H7 (cell line): ENCODE data around the gene COPZ2. TPM values are rescaled to one million over a fixed set of nuclear protein-coding genes. Genes with fewer than 3 reads are reported as not detected.
"Not testable (repeated sequence)": the region's sequence is repeated elsewhere in the genome, so short reads cannot be mapped to it uniquely, and the experiment has no call there.

Source experiments
- DNase-seq: peaks from one replicate; pipeline ENCODE4 v3.0.0; 2012
- H3K27me3 ChIP-seq: 2 replicates; pipeline ENCODE4 v1.6.0; 2011; ENCODE audit warnings: mild to moderate bottlenecking, low read length; ENCODE audit not compliant: control insufficient read depth, insufficient read depth
- H3K36me3 ChIP-seq: replicated peaks from 2 replicates; pipeline ENCODE4 v1.5.1; 2011; ENCODE audit warnings: low read length; ENCODE audit not compliant: control insufficient read depth, insufficient read depth
- H3K4me3 ChIP-seq: 2 replicates; pipeline ENCODE4 v1.5.1; 2011; ENCODE audit warnings: low read depth, mild to moderate bottlenecking, control low read depth, low read length, moderate library complexity; ENCODE audit not compliant: insufficient read depth
- total RNA-seq: library from RNA; depleted of rRNA; stranded (reverse); fragments of >200 nt; shearing (Covaris generic); gene quantifications from 2 replicates; pipeline ENCODE4 v1.2.3, GENCODE V29; 2014

Gene COPZ2
- total RNA-seq, 1 experiment from 2014 or later: not detected

GRCh38 chr17:48051283-48051682, 13.7 kb upstream of the COPZ2 start:
- DNase-seq: no peak
- Histone ChIP-seq H3K36me3 (peaks cover 19% of the 10 kb centered on the region), H3K4me3 (no peak overlapping the region), H3K27me3 (no peaks in the 10 kb centered on the region)

- DNase-seq: peak; percentile 91
- H3K36me3 ChIP-seq: peaks cover 17% of the 10 kb centered on the region
- H3K27me3 ChIP-seq: no peaks in the 10 kb centered on the region
- peak overlapping the region; percentile 94 for H3K4me3 ChIP-seq
These were observed 11.0 kb upstream of the COPZ2 start for GRCh38 chr17:48048384-48049126.

- peak; percentile 98 for DNase-seq
- Histone ChIP-seq H3K36me3 (peaks cover 17% of the 10 kb centered on the region), H3K27me3 (no peaks in the 10 kb centered on the region), H3K4me3 (peak within 1 kb of the TSS; percentile 94)
These were observed 10.3 kb upstream of the COPZ2 start, which contains the start of gene NFE2L1 for GRCh38 chr17:48047741-48048383. TSS of gene NFE2L1 (plus strand) at chr17:48048359. CDS start at chr17:48051119, 2,760 bp downstream.

GRCh38 chr17:48047113-48047740, 9.6 kb upstream of the COPZ2 start:
- Histone ChIP-seq H3K36me3 (peaks cover 15% of the 10 kb centered on the region), H3K27me3 (no peaks in the 10 kb centered on the region; the same call in 1 of the 2 replicates), H3K4me3 (peak overlapping the region; percentile 65)
- DNase-seq: no peak

GRCh38 chr17:48046296-48046695, 8.7 kb upstream of the COPZ2 start:
- no peak overlapping the region for H3K4me3 ChIP-seq
- DNase-seq: no peak
- no peaks in the 10 kb centered on the region; the same call in 1 of the 2 replicates for H3K27me3 ChIP-seq
- peaks cover 7% of the 10 kb centered on the region for H3K36me3 ChIP-seq

GRCh38 chr17:48045316-48046001, 7.9 kb upstream of the COPZ2 start:
- no peak overlapping the region for H3K4me3 ChIP-seq
- H3K27me3 ChIP-seq: no peaks in the 10 kb centered on the region; the same call in 1 of the 2 replicates
- no peaks in the 10 kb centered on the region for H3K36me3 ChIP-seq
- no peak for DNase-seq

- Histone ChIP-seq H3K27me3 (no peaks in the 10 kb centered on the region; the same call in 1 of the 2 replicates), H3K36me3 (no peaks in the 10 kb centered on the region), H3K4me3 (no peak overlapping the region)
- DNase-seq: no peak
These were observed 7.3 kb upstream of the COPZ2 start for GRCh38 chr17:48044851-48045250.

- no peak overlapping the region for H3K4me3 ChIP-seq
- no peak for DNase-seq
- H3K36me3 ChIP-seq: no peaks in the 10 kb centered on the region
- peaks cover 11% of the 10 kb centered on the region for H3K27me3 ChIP-seq
These were observed 5.6 kb upstream of the COPZ2 start for GRCh38 chr17:48043176-48043575.

GRCh38 chr17:48038687-48039086, 1.1 kb upstream of the COPZ2 start:
- H3K4me3 ChIP-seq: no peak overlapping the region
- DNase-seq: no peak
- H3K36me3 ChIP-seq: no peaks in the 10 kb centered on the region
- peaks cover 28% of the 10 kb centered on the region for H3K27me3 ChIP-seq

- peak overlapping the region; percentile 22; the same call in 1 of the 2 replicates for H3K4me3 ChIP-seq
- peak; percentile 71 for DNase-seq
- H3K36me3 ChIP-seq: no peaks in the 10 kb centered on the region
- H3K27me3 ChIP-seq: peaks cover 28% of the 10 kb centered on the region
These were observed 284 bp upstream of the COPZ2 start for GRCh38 chr17:48037838-48038323.

- Histone ChIP-seq H3K4me3 (peak overlapping the region; percentile 46; the same call in 1 of the 2 replicates), H3K27me3 (peaks cover 33% of the 10 kb centered on the region), H3K36me3 (no peaks in the 10 kb centered on the region)
- DNase-seq: no peak
These were observed 933 bp downstream of the COPZ2 start for GRCh38 chr17:48036693-48037035.

- H3K27me3 ChIP-seq: peaks cover 33% of the 10 kb centered on the region
- not testable (repeated sequence) for H3K4me3 ChIP-seq, DNase-seq, H3K36me3 ChIP-seq
These were observed 2.9 kb downstream of the COPZ2 start for GRCh38 chr17:48034734-48035133.

- Histone ChIP-seq H3K27me3 (peaks cover 12% of the 10 kb centered on the region), H3K4me3 (no peak overlapping the region), H3K36me3 (no peaks in the 10 kb centered on the region)
- DNase-seq: no peak
These were observed 5.6 kb downstream of the COPZ2 start for GRCh38 chr17:48031966-48032365.

- no peak for DNase-seq
- H3K4me3 ChIP-seq: no peak overlapping the region
- H3K36me3 ChIP-seq: no peaks in the 10 kb centered on the region
- H3K27me3 ChIP-seq: peaks cover 12% of the 10 kb centered on the region
These were observed 7.1 kb downstream of the COPZ2 start for GRCh38 chr17:48030531-48030930.
